NCI-H345 treated with DMSO at 0.1 percent for 48 hours (cell line): ENCODE data around the gene F12.
"Not testable (repeated sequence)": the region's sequence is repeated elsewhere in the genome, so short reads cannot be mapped to it uniquely, and the experiment has no call there.

ENCODE experiments used
- DNase-seq: peaks from one replicate; lab custom pipeline; 2025; ENCODE audit not compliant: unreplicated experiment; lab: John Stamatoyannopoulos, UW

The F12 gene

DNA sequence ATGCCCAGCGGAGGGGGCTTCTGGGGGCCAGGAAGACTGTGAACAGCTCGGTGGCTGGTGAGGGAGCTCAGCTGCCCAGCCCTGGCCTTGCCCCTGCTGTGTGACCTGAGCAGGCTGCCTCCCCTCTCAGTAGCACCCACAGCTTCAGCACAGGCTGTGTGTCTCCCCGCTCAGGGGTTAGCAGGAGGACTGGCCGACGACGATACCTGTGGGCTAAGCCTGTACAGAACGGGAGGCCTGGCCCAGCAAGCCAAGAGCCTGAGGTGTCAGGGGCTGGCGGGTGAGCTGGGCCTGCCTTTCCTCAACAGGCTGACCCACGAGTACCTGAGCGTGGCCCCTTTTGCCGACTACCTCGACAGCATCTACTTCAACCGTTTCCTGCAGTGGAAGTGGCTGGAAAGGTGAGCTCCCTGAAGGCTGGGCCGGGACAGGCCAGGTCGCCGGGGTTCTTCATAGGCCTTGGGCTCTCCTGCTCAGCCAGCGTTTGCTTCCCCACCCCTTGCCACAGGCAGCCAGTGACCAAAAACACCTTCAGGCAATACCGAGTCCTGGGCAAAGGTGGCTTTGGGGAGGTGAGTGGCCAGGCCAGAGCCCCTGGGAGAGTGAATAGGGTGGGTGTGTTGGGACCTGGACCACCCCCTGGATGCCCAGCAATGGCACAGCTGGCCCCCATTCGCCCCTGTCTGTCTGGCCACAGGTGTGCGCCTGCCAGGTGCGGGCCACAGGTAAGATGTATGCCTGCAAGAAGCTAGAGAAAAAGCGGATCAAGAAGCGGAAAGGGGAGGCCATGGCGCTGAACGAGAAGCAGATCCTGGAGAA lies 23.7 kb upstream of the F12 start:
- DNase-seq = no peak

DNA sequence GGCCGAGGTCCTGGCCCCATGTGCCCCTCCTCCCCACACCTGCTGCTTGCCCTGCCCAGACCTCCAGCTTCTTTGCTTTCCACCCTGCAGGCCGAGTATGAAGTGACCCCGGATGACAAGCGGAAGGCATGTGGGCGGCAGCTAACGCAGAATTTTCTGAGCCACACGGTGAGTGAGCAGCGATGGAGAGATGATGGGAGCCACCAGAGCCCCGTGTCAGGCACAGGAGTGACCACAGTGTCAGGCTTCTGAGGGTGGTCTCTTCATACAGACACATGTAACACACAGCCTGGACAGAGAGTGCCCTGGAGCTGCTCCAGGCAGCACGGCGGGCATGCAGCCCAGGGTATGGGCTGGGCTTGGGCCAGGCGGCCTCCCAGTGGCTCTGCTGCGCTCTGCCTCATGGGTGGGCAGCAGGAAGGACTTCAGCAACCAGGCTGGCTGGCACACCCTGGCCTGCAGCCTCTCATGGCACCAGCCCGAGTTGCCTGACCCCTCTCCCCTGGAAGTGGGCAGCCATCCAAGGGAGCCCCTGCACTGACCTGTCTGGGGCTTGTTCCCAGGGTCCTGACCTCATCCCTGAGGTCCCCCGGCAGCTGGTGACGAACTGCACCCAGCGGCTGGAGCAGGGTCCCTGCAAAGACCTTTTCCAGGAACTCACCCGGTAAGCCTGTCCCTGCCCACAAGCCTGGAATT lies 22.9 kb upstream of the F12 start:
- no peak for DNase-seq

DNA sequence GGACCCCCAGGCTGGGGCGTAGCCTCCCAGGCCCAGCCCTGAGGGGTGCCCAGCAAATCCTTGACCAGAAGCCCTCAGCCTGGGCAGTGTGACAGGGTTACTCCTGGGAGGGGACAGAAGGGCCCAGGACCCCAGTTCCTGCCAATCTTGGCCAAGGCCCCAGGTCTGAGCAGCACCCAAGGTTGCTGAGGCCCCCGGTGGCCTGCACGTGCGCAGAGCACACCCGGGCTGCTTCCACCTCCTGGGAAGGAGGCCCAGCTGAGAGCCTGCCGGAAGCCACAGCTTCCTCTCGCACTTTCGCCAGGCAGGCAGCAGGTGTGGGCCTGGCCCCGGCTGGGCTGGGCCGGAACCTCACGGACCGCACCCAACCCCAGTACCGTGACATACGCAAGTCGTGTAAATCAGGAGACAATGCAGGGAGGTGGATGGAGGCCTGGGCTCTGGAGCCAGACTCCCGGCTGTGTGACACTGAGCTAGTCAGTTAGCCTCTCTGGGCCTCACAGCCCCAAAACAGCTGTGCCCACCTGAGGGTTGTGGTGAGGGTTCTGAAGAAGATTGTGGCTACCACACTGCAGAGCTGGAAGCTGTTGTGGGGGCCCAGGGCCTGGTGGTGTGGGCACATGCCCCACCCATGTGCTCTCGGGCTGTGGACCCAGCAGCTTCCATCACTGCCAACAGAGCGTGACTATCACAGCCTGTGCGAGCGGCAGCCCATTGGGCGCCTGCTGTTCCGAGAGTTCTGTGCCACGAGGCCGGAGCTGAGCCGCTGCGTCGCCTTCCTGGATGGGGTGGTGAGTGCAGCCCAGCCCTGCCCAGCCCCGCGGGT lies 22.2 kb upstream of the F12 start:
- no peak for DNase-seq

DNA sequence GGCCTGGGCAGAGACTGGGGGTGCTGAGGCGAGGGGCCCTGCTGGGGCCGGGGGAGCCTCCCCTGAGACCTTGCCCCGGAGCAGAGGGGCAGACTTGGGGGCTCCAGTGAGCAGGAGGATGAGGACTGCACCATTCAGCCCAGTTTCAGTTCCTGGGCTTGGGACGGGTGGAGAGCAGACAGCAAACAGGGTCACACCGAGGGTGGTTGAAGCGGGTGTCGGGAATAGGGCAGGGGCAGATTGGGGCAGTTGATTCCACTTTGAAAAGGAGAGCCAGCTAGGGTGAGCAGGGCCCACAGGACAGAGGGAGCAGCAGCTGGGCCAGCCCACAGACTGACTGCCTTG lies 21.6 kb upstream of the F12 start:
- no peak for DNase-seq

DNA sequence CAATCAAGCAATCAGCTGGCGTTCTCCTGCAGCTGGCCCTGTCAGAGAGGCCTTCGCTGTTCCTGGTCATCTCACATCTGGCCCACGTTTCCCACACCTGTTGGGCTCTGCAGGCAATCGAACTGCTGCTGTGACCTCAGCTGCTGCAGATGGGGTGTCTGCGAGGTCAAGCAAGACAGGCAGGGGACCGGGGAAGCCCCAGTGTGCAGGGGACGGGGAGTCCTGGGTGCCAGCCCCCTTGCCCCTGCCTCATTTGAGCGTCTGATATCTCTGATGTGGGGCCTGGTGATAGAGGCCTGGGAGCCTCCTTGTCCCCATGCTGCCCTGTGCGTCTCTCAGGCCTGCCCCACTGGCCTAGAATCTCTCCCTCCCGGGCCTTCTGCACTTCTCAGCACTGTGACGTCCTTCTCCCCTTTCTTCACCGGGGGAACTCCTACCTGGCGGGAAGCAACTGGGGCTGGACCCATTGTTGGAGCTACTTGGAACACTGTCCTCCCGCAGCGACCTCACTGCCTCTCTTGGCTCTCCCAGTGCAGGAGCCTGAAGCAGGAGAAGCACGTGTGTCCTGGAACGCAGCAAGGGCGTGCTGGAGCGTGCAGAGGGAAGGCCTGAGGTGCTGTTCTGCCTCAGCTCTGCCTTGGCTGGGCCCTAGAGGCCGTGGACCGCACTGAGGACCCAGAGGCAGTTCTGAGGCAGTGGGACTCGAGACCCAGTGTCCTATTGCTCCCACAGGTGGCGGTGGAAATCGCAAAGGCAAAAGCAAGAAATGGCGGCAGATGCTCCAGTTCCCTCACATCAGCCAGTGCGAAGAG lies 21.0 kb upstream of the F12 start:
- no peak for DNase-seq

DNA sequence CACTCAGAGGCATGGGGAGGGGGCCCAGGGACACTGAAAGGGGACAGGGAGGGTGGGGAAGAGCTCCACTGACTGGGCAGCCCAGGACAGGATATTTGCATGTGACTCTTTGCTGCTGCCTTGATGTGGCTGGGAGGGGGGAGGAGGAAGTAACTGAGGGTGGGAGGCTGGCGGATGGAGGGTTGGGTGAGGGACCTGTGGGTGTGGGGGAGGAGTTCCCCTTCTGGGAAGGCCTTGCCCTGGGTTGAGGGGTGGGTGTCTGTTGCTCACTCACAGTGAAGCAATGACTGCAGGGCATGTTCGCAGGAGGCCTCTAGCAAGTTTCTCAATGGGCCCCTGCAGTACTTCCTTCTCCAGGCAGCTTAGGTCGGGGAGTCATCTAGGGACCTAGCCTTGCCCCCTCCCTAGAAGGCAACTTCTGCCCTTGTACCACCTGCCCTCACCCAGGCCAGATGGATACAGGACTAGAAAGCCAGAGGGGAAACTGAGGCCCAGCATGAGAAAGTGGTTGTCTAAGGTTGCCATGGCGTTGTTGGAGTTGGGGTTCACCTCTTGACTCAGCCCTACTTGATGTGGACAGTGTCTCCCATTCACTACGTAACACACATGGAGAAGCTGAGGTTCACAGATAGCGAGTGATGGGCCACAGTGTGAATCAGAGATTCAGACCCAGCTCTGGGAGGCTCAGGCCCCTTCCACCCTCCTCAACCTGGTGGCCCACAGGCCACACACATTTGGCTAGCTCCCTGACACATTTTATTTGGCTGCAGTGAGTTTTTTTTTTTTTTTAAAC lies 20.1 kb upstream of the F12 start:
- no peak for DNase-seq

DNA sequence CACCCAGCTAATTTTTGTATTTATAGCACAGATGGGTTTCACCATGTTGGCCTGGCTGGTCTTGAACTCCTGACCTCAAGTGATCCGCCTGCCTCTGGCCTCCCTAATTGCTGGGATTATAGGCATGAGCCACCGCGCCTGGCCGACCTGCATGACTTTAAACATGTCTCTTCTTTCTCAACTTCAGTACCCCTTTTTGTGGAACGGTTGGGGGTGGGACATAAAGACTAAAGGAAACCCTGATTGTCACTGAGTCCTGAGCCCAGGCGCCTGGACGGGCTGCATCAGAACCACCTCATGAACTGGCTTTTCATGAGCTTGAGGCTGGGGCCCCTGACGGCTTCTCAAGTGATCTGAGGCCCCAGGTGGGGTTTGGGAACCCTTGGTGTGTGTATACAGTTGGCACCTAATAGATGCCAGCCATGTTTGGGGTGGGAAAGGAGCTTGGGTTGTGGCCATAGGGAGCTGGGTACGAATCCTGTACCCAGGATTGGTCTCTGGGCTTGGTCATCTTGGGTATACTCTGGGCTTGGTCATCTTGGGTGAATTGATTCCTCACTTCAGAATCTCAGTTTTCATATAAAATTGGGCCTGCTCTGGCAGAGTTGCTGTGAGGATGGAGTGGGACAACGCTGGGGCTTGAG lies 19.3 kb upstream of the F12 start:
- DNase-seq = no peak

DNA sequence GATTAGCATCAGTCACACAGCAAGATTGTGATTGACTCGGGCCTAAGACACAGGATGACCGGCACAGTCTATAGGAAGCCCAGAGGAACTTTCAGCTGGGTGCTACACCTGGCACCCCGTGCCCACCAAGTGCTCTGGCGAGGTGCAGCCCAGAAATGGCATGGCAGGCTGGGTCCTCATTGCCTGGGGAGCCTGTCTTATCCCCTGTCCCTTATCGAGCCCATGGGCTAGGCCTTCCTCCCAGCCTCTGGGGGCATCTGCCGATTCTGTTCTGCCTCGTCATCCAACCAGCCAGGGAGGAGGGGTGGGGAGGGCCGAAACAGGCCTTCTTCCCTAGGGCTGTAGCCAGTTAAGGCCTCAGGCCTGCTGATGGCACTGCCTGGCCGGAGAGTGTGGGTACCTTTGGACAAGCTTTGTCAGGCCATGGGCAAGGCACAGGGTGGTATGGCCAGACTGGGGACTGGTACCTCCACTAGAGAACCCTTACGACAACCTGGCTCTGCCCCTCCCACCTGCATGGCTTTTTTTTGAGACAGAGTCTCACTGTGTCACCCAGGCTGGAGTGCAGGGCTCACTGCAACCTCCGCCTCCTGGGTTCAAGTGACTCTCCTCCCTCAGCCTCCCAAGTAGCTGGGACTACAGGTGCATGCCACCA lies 18.7 kb upstream of the F12 start:
- DNase-seq = no peak

DNA sequence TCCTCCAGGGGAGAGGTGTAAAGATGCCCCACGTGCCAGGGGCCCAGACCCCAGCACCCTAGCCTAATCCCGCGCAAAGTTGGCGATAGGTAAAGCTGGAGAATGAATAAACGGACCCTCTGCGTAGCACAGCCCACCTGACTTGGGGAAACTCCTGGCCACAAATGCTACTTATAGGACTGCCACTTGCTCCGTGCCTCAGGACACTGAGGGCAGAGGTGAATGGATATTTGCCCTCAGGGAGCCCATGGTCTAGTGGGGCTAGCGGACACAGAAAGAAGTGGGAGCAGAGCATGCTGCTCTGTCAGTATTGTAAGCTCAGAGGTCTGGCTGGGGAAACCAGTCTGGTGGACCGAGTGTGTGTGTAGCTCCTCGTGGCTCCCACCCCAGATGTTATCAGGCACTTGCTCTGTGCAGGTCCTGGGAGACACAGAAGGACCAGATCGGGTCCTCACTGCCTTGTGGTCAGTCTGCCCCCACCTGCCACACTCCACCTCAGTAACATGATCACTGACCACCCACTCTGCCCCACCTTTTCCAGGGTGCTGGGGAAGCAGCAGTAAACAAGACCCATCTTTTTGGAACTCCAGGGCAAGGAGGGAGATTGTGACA lies 18.0 kb upstream of the F12 start:
- DNase-seq = no peak

DNA sequence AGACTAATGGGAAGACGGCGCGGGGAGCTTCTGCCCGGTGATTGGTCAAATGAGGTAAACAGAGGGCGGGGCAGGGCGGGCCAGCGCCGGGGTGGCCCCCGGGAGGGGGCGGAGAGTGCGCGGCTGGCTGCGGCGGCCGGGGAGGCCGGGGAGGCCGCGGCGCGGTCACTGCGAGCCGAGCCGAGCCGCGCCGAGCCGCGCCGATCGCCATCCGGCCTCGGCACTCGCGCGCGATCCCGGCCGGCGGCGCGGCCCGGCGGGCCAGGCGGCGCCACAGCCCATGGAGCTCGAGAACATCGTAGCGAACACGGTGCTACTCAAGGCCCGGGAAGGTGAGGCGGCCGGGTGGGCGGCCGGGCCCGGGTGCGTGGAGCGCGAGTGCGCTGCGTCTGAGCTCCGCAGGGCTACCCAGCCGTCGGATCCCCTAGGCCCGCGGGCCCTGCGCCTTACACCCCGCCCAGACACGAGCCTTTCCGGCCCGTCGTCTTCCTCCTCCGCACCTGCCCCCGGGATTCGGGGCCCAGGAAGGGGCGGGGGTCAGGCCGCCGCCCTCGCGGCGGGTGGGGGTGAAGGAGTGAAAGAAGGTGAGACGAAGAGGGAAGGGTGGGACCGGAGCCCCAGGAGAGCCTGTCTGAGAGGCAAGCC lies 17.3 kb upstream of the F12 start, which contains the start of gene GRK6:
GRK6 (plus strand) TSS at position 111 of the 645 bp plus-strand sequence; CDS start at position 281, 170 bp downstream.
- DNase-seq = no peak

DNA sequence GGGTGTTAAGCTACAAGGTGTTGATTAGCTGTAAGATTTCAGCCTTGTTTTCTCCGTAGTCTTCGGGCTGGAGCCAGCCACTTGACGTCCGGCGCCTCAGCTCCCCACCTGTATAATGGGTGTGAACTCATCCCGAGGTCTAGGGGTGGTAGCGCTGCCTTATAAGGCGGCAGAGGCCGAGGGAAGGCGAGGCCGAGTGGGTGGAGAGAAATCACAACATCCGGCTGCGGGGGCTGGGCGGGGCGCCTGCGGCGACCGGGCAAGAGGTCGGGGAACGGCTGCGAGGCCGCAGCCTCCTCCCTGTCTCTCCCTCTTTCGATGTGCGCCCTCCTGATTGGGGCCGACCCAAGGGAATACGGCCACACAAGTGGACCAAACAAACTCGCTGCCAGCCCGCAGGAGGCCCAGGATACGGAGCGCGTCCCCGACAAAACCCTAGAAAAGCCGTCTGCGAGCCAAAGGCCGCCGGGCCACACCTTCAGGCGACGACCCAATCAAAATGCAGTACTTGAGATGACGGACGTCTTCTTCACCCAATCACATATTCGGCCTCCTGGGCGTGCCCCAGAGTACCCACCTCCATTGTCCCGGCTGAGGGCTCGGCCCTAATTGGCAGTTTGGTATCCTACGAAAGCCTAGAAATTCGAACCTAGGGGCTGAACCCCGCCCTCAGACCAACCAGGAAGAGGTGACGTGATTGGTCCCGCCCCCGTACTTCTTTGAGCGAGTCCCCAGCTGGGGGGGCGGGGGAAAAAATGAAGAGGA lies 16.6 kb upstream of the F12 start:
- peak; percentile 99 for DNase-seq

DNA sequence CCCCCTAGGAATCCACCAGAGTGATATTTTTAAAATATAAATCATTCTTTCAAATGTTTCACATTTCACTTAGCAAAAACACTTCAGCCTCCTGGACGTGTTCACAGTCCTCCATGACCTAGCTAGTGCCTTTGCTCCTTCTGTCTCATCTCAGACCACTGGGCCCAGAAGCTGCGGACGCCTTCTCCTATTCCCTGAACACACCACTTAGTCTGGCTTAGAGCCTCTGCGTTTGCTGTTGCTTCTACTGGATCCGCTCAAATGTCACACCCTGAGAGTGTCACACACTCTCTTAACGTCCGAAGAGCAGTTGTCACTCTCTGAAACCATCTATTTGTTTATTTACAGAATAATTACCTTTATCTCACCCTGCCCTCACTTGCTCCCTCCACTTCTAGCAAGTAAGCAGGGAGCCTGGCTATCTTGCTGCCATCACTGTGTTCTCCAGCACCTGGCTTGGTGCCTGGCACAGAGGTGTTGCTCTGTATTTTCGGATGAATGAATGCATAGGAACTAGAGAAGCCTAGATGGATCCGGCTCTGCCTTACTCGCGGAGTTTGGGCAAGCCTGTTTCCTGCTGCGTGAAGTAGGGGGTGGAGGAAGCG lies 15.9 kb upstream of the F12 start:
- no peak for DNase-seq

DNA sequence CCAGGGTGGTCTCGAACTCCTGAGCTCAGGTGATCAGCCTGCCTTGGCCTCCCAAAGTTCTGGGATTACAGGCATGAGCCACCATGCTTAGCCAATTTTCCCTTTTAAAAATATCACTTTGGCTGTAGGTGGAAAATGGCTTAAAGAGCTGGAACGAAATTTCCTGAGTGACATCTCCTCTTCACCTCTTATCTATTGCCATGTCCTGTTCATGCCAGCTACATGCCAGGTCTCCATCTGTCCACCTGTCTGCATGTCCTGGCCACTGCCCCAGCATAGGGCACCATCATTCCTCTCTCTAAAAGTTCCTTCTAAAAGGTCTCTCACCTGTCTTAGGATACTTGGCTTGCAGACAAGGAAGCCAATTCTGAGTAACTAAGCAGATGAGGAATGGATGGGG lies 14.3 kb upstream of the F12 start:
- no peak for DNase-seq

DNA sequence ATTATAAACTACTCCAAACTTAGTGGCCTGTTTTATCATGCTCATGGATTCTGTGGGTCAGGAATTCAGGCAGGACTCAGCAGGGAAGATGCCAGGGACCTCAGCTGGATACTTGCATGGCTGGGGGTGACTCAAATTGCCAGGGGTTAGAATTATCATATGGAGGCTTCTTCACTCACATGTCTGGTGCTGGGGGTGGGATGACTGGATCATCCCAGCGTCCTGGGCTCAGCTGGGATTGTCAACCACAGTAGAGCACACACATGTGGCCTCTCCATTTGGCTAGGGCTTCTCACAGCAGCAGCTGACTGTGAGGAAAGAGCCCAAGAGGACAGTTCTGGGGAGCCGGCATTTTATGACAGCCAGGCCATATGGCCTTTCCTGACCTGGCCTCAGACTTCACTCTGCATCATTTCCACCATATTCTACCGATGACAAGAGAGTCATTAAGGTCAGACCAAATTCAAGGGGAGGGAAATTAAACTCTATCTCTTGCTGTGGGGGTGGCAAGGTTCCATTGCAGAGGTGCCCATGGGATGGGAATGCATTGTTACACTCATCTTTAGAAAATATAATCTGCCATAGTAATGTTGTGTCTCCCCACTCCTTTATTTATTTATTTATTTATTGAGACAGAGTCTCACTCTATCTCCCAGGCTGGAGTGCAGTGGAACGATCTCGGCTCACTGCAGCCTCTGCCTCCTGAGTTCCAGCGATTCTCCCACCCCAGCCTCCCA lies 11.9 kb upstream of the F12 start:
- DNase-seq = no peak

DNA sequence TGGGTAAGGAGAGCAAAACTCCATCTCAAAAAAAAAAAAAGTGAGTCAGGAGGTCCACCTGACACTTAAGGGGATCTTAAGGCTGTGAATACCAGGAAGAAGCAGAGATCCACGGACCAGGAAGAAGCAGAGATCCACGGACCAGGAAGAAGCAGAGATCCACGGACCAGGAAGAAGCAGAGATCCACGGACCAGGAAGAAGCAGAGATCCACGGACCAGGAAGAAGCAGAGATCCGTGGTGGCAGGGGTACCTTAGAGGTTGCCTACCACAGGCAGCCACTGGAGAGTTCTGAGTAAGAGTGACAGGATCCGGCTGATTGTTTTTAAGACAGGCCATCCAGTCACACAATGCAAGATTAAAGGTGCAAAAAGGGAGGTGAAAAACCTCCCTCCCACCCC lies 11.1 kb upstream of the F12 start:
- not testable (repeated sequence) for DNase-seq

DNA sequence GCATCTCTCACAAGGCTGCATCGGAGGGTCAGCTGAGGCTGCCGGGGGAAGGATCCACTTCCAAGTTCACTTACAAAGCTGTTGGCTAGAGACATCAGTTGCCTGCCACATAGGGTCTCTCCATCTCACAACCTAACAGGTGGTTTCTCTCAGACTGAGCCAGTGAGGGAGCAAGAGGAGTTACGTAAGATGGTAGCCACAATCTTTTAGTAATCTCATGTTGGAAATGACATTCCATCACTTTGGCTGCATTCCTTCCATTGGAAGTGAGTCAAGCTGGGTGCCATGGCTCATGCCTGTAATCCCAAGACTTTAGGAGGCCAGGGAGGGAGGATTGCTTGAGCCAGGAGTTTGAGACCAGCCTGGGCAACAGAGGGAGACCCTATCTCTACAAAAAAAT lies 9.7 kb upstream of the F12 start:
- no peak for DNase-seq
